HG03442 (cell line): ENCODE data around the gene ATL1.
"Not testable (repeated sequence)": the region's sequence is repeated elsewhere in the genome, so short reads cannot be mapped to it uniquely, and the experiment has no call there.

Source experiments
- ATAC-seq: cut with Tn5 transposase; IDR thresholded peaks from one replicate; pipeline ENCODE4 v1.9.1; 2021; ENCODE audit warnings: mild to moderate bottlenecking, moderate library complexity; ENCODE audit not compliant: unreplicated experiment

Gene ATL1

DNA sequence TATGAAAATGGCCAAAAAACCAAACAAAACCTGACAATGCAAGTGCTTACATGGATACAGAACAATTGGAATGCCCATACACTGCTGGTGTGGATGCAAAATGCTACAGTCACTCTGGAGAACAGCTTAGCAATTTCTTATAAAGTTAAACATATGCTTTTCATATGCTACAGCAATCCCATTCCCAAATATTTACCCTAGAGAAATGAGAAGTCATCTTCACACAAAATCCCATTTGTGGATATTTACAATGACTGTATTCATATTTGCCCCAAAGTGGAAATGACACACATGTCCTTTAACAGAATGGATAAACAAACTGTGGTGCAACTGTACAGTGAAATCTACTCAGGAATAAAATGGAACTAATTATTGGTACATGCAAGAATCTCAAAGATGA, 87.8 kb downstream of the ATL1 start:
- no peak for ATAC-seq

DNA sequence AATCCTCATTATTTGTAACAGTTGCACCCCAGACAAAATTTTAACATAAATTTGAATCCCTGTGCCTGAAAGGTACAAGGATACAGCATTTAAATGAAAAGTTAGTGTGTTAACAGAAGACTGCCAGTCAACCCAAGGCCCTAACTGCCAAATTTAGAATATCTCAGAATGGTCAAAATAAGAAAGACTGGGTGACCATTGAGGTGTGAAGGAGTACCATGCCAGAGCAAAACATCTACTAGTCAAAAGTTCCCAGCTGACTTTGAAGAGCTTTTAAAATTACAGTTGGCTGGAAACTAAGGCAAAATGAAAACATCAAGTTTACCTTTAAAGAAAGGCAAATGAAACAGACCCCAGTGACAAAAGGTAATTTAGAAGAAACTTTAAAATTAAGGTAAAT, 89.7 kb downstream of the ATL1 start:
- ATAC-seq, result peak; percentile 65

DNA sequence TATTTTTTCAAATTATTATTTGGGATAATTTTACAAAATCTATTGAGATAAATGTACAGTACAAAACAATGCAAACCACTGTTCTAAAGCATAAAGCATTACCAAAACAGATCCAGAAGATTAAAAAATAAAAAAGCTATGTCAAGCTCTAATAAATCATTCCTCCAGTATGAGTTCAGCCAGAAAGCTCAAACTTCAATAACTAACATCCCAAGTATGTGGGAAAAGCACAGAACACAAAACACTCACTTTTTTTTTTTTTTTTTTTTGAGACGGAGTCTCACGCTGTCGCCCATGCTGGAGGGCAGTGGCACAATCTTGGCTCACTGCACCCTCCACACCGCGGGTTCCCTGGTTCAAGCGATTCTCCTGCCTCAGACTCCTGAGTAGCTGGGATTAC, 96.8 kb downstream of the ATL1 start:
- ATAC-seq, result no peak

DNA sequence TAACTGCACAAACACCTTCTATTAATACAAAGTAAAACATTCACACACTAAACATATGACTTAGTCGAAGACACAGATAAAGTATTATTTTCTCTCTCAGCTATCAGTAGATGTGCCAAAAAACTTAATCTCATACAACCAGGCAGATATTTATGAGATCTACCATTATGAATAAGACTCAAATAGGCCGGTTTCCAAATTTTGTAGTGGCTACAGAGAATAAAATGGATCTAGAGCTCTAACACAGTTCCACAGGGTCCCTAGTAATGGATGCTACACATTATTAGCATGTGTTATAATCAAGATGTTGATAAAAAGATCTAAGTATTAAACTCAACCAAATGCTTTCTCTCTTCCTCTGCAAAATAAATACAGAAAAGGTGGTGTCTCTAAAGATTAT, 97.8 kb downstream of the ATL1 start:
- ATAC-seq, result no peak

DNA sequence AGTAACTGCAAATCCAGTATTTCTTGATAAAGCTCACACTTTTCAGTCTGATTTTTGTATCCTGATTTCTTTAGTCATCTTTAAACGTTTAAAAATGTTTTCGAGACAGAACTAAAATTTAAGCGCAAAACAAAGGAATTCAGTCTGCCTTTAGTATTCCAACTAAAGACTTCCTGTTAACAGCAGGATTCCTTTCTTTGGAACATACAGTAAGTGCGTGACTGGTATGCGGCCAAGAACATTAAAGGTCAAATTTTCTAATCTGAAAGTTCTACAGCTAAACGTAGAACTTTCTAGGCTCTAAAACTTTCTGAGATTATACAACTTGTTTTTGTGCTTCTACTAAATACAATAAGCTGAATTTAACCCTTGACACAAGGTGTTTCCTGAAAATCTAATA, 98.3 kb downstream of the ATL1 start:
- ATAC-seq, result no peak

DNA sequence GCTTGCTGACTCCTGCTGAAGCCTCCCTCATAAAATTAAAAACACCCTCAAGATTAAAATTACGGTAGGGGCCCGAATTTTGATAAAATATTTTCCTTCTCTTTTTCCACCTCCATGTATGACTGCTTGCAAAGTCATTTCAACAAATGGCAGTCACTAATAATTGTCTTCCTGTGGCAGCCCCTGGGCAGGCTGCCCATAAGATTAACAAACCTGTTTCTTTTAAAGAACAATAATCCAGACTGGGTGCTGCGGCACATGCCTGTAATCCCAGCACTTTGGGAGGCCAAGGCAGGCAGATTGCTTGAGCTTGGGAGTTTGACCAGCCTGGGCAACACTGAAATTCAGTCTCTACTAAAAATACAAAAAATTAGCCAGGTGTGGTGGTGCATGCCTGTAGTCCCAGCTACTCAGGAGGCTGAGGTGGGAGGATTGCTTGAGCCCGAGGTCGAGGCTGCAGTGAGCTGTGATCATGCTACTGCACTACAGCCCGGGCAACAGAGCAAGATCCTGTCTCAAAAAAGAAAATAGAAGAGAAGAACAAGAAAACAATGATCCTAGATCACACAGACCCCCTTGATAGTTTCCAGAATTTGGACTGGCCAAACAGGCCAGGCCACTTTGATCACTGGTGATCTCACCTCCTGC, 99.5 kb downstream of the ATL1 start:
- ATAC-seq, result no peak

DNA sequence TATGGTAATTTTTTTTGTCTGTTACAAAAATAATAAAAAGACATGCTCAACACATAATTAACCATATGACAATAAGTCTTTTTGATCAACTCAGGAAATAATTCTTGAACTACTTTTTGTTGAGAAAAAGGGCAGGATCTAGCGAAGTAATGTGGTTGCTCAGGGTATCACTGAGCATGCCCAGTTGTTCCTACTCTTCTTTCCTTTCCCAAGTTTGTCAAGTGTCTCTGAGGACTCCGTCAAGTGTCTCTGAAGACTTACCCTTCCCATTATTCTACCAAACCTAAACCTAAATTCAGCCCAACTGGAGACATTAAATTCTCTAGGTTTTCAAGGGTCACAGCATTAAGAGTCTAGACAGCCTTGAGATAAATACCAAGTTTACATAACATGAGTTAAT, 104.6 kb downstream of the ATL1 start:
- not testable (repeated sequence) for ATAC-seq

DNA sequence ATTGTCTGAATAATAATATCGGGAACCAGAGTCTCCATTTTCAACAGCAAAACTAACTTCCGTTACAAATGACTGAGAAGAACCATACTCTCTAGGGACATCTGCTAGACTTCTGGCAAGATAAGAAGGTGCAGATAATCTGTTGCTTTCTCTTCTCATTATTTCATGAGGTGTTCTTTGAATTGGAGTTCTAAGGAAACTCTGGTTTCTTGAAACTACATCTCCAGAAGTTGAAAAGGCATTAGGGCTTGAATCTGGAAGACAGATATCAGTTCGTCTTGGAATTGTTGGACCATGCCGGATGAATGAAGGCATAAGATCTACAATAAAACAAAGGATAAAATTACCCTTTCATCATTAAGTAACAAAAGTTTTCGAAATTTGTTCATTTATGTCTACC, 105.4 kb downstream of the ATL1 start:
- peak; percentile 25 for ATAC-seq

DNA sequence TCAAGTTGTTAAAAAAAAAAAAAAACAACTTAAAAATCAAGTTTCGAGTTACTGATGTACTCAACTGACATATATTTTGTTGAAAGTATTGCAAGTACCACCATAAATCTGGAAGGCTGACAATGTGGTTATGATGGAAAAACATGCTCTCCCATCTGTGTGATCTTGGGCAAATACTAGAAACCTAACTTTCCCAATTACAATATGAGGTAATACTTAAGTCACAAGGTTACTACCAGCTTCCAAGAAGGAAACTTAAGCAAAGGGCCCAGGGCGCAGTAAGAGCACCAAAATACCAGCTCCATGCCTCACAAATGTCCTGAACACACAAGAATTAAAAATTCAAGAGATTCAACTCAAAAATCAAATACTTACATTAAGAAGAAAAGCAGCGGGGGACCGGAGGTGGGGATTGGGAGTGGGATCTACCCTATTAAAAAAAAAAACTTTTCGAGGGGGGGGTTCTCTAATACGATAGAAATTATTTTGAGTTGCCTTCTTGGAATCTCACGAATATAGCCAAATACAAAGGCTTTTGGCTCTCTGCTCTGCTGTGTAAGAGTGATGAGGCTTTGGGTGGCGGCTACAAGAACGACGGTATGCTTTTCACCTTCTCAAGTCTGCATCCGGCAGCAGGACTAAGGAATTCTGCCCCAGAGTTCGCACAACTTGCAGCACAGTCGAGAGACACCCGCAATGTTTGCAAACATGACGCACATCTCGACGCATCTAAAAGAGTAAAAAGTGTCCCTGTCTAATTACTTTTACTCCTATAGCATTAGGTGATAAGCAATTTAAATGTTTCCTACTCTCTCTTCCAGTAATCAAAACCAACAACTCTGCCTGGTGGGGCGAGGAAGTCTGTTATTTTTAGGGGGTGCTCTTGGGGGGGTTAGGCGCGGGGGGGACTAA, 107.1 kb downstream of the ATL1 start:
- ATAC-seq, result no peak

DNA sequence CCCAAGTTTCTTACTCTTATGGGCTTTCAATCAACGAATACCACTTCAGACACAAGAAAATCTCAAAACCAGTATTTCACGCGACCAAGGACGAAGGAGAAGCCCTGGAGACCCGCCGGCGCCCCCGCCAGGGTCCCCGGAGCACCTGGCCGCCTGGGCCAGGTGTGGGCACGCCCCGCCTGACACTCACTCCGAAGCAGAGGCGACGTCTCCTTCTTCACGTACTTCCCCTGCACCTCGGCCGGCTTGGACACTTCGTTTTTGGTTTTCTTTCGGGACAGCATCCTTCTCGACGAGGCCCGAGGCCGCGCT, 107.7 kb downstream of the ATL1 start:
- ATAC-seq, result peak; percentile 41

DNA sequence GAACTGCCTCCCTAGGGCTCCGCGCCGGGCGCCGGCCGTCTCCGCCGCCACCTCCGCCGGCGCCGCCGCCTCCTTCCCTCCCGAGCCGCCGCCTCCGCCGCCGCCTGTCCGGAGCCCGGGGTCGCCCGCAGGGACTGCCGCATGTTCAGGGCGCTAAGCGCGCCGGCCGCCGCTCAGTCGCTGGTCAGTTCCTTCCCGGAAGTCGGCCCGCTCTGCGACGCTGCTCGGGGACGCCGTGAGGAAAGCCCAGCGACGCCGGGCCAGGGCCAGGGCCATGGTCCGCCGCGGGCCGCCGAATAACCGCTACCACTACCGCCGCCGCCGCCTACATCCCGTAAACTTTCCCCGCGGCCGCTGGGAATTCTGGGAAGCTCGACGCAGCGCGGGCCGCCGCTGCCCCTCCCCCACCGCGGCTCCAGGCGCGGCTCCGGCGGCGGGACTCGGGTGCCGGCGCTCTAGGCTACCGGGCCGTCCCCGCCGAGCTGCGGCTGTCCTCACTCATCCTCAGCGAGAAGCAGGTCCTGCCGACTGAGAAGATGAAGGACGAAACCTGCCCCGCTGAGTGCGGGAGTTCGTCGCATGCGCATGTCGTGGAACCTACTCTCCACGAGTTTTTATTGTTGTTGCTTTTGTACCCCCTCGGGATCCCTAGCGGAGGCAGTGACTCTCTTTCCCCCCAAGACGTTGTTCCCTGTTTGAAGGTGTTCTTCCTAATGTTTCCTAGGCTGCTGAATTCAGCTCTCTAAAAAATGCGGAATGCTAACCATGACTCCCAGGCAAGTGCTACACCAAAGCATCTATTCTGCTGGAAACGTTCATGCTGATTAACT, 108.3 kb downstream of the ATL1 start, which contains the start of gene SAV1:
SAV1 (minus strand) TSS at position 311 of the 830 bp plus-strand sequence. CDS start 339 bp downstream, outside the sequence.
- peak; percentile 55 for ATAC-seq

DNA sequence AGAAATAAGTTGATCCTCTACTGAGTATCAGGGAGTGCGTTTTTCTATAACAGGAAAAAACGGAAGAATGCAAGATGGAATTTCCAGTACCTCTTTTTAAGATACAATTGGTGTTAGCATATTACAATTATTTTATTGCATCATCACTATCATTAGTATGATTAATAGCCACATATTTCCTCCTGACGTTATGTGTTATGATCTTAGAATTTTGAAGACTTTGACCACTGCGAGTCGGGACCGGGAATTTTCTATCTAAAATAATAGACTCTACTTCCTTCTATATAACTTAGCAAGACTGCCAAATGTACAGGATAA, 108.8 kb downstream of the ATL1 start:
- ATAC-seq, result no peak

DNA sequence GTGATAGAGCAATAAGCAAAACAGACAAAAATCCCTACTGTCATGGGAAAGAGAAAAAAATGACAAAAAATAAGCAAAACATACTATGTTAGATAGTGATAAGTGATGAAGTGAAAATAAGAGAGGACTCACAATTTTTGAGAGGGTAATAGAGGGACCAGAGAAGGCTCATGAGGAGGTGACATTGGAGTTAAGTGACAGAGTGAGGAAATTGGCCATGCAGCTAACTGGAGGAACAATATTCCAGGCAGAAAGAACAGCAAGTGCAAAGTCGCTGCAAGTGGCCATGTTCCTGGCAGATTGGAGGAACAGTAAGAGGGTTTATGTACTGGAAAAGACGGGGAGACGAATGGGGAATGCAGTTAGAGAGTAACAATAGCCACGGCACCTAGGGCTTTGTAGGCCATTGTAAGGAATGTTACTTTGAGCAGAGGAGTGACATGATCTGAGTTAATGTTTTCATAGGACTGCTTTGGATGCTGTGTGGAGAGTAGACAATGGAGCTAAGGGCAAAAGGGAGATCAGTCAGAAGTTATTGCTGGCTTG, 109.6 kb downstream of the ATL1 start:
- no peak for ATAC-seq

DNA sequence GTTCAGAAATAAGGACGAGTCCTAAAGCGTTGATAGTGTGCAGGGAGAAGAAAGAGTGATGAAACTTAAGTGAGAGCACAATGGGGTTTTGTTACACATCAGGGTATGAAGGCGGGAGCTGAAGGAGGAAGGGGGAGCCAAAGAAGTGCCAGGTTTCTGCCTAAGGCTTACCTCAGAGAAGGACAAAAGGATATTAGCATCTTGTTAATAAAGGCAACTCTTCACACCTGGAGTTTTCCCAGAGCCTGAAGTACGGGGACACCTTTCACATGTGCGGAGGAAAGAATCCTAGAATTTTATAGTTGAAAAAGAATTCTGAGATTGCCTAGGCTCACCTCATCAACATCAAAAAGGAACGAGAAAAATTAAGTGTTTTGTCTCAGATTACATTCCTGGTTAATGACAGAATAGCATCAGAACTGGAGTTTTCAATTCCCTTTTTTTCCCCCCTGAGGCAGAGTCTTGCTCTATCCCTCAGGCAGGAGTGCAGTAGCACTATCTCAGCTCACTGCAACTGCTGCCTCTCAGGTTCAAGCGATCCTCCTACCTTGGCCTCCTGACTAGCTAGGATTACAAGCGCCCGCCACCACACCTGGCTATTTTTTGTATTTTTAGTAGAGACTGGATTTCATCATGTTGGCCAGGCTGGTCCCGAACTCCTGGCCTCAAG, 110.4 kb downstream of the ATL1 start:
- ATAC-seq, result no peak

DNA sequence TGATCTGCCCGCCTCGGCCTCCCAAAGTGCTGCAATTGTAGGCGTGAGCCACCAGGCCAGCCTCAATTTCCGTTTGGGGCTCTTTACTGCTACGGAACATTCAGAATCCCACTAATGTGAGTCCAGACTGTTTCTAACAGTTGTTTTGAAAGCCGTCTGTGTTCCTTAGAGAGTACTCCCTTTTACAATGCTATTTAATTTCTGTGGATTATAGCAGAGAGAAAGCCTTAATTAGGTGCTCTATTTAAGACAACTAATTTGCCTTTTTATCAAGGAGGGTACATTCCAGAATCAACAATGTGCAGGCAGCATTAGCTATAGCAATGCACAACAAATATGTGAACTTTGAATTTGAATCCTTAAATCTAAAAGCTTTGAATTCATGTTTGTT, 110.9 kb downstream of the ATL1 start:
- ATAC-seq, result no peak

DNA sequence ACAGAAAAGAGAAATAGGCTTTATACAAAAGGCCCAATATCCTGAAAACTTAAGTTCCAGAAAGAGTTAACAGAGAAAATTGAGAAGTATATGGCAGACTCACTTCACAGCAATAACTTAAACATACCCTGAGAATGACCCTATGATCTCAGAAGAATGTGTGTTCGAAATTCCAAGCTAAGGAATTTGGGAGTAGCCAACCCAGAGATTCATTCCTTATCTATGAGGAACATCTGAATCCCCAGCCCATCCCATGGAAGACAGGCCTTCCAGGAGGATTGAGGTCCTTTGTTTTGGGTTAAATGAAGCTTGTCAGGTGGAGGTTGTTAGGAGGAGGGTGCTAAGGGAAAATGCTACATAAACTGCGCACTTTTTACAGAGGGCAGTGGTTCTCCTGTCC, 115.7 kb downstream of the ATL1 start:
- ATAC-seq, result no peak

DNA sequence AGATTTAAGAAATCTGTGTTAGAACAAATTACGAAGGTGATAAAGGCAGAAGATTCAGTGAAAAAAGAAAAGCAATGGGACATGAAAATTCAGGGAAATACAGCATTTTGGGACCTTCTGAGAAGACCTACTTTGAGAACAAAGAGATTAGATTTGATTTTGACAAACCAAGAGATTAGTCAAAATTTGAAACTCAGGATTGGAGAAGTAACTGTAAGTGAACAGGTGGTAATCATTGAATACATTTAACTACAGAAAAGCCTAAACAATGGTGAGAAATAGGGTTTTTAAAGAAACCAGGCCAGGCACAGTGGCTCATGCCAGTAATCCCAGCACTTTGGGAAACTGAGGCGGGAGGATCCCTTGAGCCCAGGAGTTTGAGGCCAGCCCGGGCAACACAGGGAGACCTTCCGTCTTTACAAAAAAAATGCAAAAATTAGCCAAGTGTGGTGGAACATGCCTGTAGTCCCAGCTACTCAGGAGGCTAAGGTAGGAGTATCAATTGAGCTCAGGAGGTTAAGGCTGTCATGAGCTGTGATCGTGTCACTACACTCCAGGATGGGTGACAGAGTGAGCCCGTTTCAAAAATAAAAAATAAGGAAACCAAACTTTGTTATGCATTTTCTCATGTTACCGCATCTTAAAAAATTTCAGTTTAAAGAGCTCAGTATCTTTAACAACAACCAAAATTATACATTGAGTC, 117.0 kb downstream of the ATL1 start:
- ATAC-seq, result no peak

DNA sequence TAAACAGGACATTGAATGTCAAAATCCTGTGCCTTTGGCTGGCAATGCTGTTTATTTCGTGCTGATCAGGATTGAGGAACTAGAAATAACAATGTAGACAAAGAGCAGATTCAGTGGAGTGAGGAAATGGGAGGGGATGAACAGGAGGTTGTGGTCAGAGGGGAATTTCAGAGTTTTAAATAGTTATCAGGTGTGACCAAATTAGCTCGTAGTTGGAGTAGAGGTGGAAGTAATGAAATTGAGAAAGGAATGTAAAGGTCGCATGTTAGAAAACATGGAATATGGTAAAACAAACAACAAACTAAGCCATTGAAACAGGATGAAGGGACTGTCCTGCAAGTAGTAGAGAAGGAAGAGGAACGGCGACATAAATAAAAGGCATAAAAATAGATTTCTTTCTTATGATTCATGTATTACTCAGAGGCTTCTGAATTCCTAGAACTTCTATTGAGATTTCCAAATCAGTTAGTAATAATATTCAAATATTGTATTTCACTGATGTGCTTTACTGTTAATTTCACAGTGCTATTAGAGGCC, 117.7 kb downstream of the ATL1 start:
- no peak for ATAC-seq

DNA sequence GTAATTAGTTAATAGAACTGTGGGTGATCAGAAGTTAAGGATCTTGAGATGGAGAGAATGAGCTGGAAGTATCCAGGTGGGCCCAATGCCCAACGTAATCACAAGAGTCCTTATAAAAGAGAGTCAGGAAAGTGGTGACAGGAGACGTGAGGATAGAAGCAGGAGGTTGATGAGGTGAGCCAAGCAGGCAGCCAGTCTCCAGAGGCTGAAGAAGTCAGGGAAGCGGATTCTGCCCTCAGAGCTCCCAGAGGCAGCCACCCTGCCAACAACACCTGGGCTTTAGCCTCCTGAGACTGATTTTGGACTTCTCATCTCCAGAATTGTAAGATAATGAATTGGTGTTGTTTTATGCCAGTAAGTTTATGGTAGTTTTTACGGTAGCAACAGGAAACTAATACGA, 118.2 kb downstream of the ATL1 start:
- no peak for ATAC-seq

DNA sequence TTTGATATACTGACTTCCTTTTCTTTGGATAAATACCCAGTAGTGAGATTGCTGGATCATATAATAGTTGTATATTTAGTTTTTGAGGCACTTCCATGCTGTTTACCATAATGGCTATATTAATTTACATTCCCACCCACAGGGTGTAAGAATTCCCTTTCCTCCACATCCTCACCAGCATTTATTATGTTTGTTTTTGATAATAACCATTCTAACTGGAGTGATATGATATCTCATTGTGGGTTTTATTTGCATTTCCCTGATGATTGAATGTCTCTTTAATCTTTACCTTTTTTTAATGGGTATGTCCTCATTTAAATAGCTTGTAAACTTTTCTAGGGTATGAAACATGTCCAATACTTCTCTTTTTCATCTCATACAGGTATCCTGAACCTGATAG, 119.7 kb downstream of the ATL1 start:
- ATAC-seq, result no peak
